Ovary (tissue), 3 donors: Measurements from ENCODE around the gene DCT.

Source experiments
- EP300 ChIP-seq: sonication (generic); formaldehyde crosslinking; IDR thresholded peaks from one replicate; pipeline ENCODE4 v1.6.1; 2017; ENCODE audit warnings: antibody characterized with exemption
- POLR2A ChIP-seq: fragments of 450-650 bp; IDR thresholded peaks from one replicate; pipeline ENCODE4 v1.6.1; 2017; ENCODE audit warnings: antibody characterized with exemption, mild to moderate bottlenecking, moderate library complexity
- TF ChIP-seq, protein P1 (sequence below), 3 donors: fragments of 450-650 bp in 2 of 3; fragments of 200-600 bp in 1 of 3; IDR thresholded peaks; one replicate each; pipeline versions ENCODE4 v1.5.1 to v1.8.0; 2016 to 2022; ENCODE audit warnings: antibody characterized with exemption in 3 of 3, mild to moderate bottlenecking in 1 of 3
- donor health status: DM: no; HTN: no; CAD: no.

DNA sequence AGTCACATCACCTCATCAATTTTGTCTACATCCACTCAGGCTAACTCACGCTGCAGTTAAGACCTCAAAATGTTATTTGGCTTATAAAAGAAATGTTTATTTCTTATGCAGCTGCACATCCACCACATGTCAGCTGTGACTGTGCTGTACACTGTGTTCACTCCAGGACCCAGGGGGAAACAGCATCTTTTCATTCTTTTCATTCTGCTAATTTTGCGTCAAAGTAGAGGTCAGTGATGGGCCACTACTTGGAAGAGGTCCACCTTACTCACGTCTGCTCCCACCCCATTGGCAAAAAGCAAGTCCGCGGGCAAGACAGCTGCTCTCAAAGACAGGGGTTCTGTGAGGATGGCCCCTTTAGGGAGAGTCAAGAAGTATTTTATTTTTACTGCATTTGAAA, 4.5 kb upstream of the DCT start:
- TF ChIP-seq, protein P1, sequence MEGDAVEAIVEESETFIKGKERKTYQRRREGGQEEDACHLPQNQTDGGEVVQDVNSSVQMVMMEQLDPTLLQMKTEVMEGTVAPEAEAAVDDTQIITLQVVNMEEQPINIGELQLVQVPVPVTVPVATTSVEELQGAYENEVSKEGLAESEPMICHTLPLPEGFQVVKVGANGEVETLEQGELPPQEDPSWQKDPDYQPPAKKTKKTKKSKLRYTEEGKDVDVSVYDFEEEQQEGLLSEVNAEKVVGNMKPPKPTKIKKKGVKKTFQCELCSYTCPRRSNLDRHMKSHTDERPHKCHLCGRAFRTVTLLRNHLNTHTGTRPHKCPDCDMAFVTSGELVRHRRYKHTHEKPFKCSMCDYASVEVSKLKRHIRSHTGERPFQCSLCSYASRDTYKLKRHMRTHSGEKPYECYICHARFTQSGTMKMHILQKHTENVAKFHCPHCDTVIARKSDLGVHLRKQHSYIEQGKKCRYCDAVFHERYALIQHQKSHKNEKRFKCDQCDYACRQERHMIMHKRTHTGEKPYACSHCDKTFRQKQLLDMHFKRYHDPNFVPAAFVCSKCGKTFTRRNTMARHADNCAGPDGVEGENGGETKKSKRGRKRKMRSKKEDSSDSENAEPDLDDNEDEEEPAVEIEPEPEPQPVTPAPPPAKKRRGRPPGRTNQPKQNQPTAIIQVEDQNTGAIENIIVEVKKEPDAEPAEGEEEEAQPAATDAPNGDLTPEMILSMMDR (IDR thresholded peaks at IDR 0.05) = no peak
- TF ChIP-seq EP300 (no peak), POLR2A (no peak)
